Liver (tissue), 9 donors: Measurements from ENCODE around the gene HOXB5. TPM values are rescaled to one million over a fixed set of nuclear protein-coding genes. Genes with fewer than 3 reads are reported as not detected.

ENCODE experiments used
- DNase-seq: peaks from one replicate; pipeline ENCODE4 v3.0.0-alpha.2; 2017; ENCODE audit warnings: low spot score
- H3K27ac ChIP-seq, 2 donors: one replicate each; pipeline ENCODE4 v1.7.0; 2013; ENCODE audit warnings: inconsistent platforms in 2 of 2, low read length in 2 of 2, control low read depth in 1 of 2, low read depth in 1 of 2, mild to moderate bottlenecking in 1 of 2
- H3K27me3 ChIP-seq, 4 donors: one replicate each; pipeline versions ENCODE4 v1.6.1 to v1.7.0; 2013; ENCODE audit warnings: low read length in 3 of 4, inconsistent platforms in 1 of 4, mild to moderate bottlenecking in 1 of 4, moderate library complexity in 1 of 4; ENCODE audit not compliant: control insufficient read depth in 4 of 4, insufficient read depth in 4 of 4
- H3K36me3 ChIP-seq, 4 donors: one replicate each; pipeline versions ENCODE4 v1.6.1 to v1.7.0; 2013; ENCODE audit warnings: low read length in 3 of 4, mild to moderate bottlenecking in 3 of 4, low read depth in 1 of 4, moderate library complexity in 1 of 4; ENCODE audit not compliant: control insufficient read depth in 4 of 4, insufficient read depth in 3 of 4
- H3K4me1 ChIP-seq, 4 donors: one replicate each; pipeline versions ENCODE4 v1.6.1 to v1.7.0; 2013; ENCODE audit warnings: low read length in 3 of 4, mild to moderate bottlenecking in 3 of 4, moderate library complexity in 1 of 4; ENCODE audit not compliant: control insufficient read depth in 4 of 4, insufficient read depth in 4 of 4
- H3K4me3 ChIP-seq, 3 donors: one replicate each; pipeline versions ENCODE4 v1.6.1 to v1.7.0; 2013; ENCODE audit warnings: low read length in 3 of 3, control low read depth in 1 of 3, low read depth in 1 of 3, mild to moderate bottlenecking in 1 of 3
- H3K9ac ChIP-seq, 2 donors: one replicate each; pipeline ENCODE4 v1.7.0; 2013; ENCODE audit warnings: low read length in 2 of 2, mild to moderate bottlenecking in 2 of 2, moderate library complexity in 2 of 2, control low read depth in 1 of 2, low read depth in 1 of 2
- H3K9me3 ChIP-seq, 4 donors: one replicate each; pipeline versions ENCODE4 v1.6.1 to v1.7.0; 2013; ENCODE audit warnings: low read length in 3 of 4; ENCODE audit not compliant: control insufficient read depth in 4 of 4
- ATF3 ChIP-seq: IDR thresholded peaks from 2 replicates; pipeline ENCODE4 v1.6.1; 2016; ENCODE audit warnings: antibody characterized with exemption
- CTCF ChIP-seq: fragments of 150-350 bp; IDR thresholded peaks from 2 replicates; pipeline ENCODE4 v1.5.1; 2017; ENCODE audit warnings: improper control_type of control experiment, low read depth, low read length; ENCODE audit not compliant: missing input control
- EGR1 ChIP-seq, 2 donors: IDR thresholded peaks; 2 replicates each; pipeline ENCODE4 v1.6.1; 2016 to 2018; ENCODE audit warnings: antibody characterized with exemption in 2 of 2, low read depth in 2 of 2
- FOXA1 ChIP-seq: IDR thresholded peaks from 2 replicates; pipeline ENCODE4 v1.6.1; 2016; ENCODE audit warnings: antibody characterized with exemption
- FOXA2 ChIP-seq: IDR thresholded peaks from 2 replicates; pipeline ENCODE4 v1.6.1; 2016; ENCODE audit warnings: antibody characterized with exemption
- HNF4A ChIP-seq, 2 donors: conservative IDR thresholded peaks; 2 replicates each; pipeline ENCODE4 v1.6.1; 2016; ENCODE audit warnings: antibody characterized with exemption in 2 of 2, mild to moderate bottlenecking in 2 of 2
- HNF4G ChIP-seq: IDR thresholded peaks from 2 replicates; pipeline ENCODE4 v1.6.1; 2016; ENCODE audit warnings: antibody characterized with exemption
- JUND ChIP-seq, 2 donors: IDR thresholded peaks; 2 replicates each; pipeline ENCODE4 v1.6.1; 2016; ENCODE audit warnings: antibody characterized with exemption in 2 of 2
- MAX ChIP-seq: IDR thresholded peaks from 2 replicates; pipeline ENCODE4 v1.6.1; 2016; ENCODE audit warnings: antibody characterized with exemption
- NR2F2 ChIP-seq: IDR thresholded peaks from 2 replicates; pipeline ENCODE4 v1.6.1; 2016; ENCODE audit warnings: antibody characterized with exemption
- RAD21 ChIP-seq, 2 donors: IDR thresholded peaks; 2 replicates each; pipeline ENCODE4 v1.6.1; 2016; ENCODE audit warnings: antibody characterized with exemption in 2 of 2, mild to moderate bottlenecking in 2 of 2
- REST ChIP-seq: IDR thresholded peaks from 2 replicates; pipeline ENCODE4 v1.6.1; 2016; ENCODE audit warnings: antibody characterized with exemption, mild to moderate bottlenecking
- RXRA ChIP-seq, 2 donors: IDR thresholded peaks; 2 replicates each; pipeline ENCODE4 v1.6.1; 2017 to 2018; ENCODE audit warnings: antibody characterized with exemption in 2 of 2, mild to moderate bottlenecking in 1 of 2
- SP1 ChIP-seq: IDR thresholded peaks from 2 replicates; pipeline ENCODE4 v1.6.1; 2018; ENCODE audit warnings: antibody characterized with exemption, mild to moderate bottlenecking
- YY1 ChIP-seq: IDR thresholded peaks from 2 replicates; pipeline ENCODE4 v1.6.1; 2016; ENCODE audit warnings: antibody characterized with exemption, mild to moderate bottlenecking
- ZBTB33 ChIP-seq: IDR thresholded peaks from 2 replicates; pipeline ENCODE4 v1.6.1; 2016; ENCODE audit warnings: antibody characterized with exemption
- WGBS: extraction: QIAGEN DNeasy Blood & Tissue Kit; methylation state at CpG from one replicate; pipeline ENCODE4 v1.1.7; 2013; 5-methylcytosine and 5-hydroxymethylcytosine counted together
- polyA plus RNA-seq, 2 donors: library from polyadenylated mRNA; stranded (reverse) in 1 of 2; unstranded in 1 of 2; fragments of 200-250 nt in 1 of 2; fragments of >200 nt in 1 of 2; fragmentation: Nextera tagmentation in 1 of 2; extraction: Ambion mirVana in 1 of 2; gene quantifications; one replicate each; pipeline versions ENCODE4 v1.2.1 to v1.2.3, GENCODE V29; 2013 to 2015
- total RNA-seq, 2 donors: library from RNA; depleted of rRNA; stranded (reverse); fragments of >200 nt; gene quantifications; one replicate each; pipeline ENCODE4 v1.2.3, GENCODE V29; 2014
- donor health status: healthy.
- donor health status: healthy.
- donor health status: healthy.
- donor health status: healthy.
- donor health status: healthy.

Gene HOXB5
- total and polyA plus RNA-seq, 4 donors, result 0.08 to 0.38 (median 0.36) TPM; not detected in 1

- no peak within 1 kb of the TSS for H3K27ac ChIP-seq
- TF ChIP-seq EGR1 (IDR thresholded peaks at IDR 0.05; ENCODE audit: low read depth in 2 of 2) (no peak), ZBTB33 (no peak), FOXA2 (no peak), CTCF (no peak), HNF4A (conservative IDR thresholded peaks at IDR 0.05) (no peak), FOXA1 (no peak), YY1 (no peak)
- H3K4me1 ChIP-seq, result peaks cover 2 to 25% (median 12%) of the 10 kb centered on the region in 4 donors
- H3K27me3 ChIP-seq, result peaks cover 2 to 15% (median 7%) of the 10 kb centered on the region in 4 donors
- WGBS, result 34% methylated on average over 23 of the region's 23 CpGs
- H3K36me3 ChIP-seq, result no peaks in the 10 kb centered on the region
- no peak for DNase-seq
- H3K9ac ChIP-seq, result no peak within 1 kb of the TSS
- no peak within 1 kb of the TSS for H3K4me3 ChIP-seq
- no peaks in the 10 kb centered on the region for H3K9me3 ChIP-seq
These were observed 3.6 kb downstream of the HOXB5 start, which contains the start of gene HOXB3 for GRCh38 chr17:48589831-48590606. HOXB3 (minus strand) TSS chr17:48590241; CDS start chr17:48552474, 37,767 bp downstream.

GRCh38 chr17:48589060-48589830 lies 4.3 kb downstream of the HOXB5 start:
- Histone ChIP-seq H3K9me3 (no peaks in the 10 kb centered on the region), H3K9ac (no peak overlapping the region), H3K27ac (no peak overlapping the region), H3K36me3 (no peaks in the 10 kb centered on the region), H3K27me3 (peaks cover 1 to 15% (median 5%) of the 10 kb centered on the region in 4 donors), H3K4me1 (peaks cover 2 to 27% (median 13%) of the 10 kb centered on the region in 4 donors), H3K4me3 (no peak overlapping the region)
- DNase-seq, result no peak
- 30% methylated on average over 10 of the region's 10 CpGs for WGBS
- no peak for TF ChIP-seq FOXA1
- TF ChIP-seq JUND (IDR thresholded peaks at IDR 0.05), result no peak
- no peak for TF ChIP-seq RAD21 (IDR thresholded peaks at IDR 0.05)
- no peak for TF ChIP-seq REST
- no peak for TF ChIP-seq HNF4G
- TF ChIP-seq RXRA (IDR thresholded peaks at IDR 0.05), result no peak
- TF ChIP-seq MAX, result no peak
- TF ChIP-seq ATF3, result no peak
- no peak for TF ChIP-seq CTCF
- no peak for TF ChIP-seq YY1
- TF ChIP-seq ZBTB33, result no peak
- no peak for TF ChIP-seq FOXA2
- no peak for TF ChIP-seq NR2F2
- no peak for TF ChIP-seq EGR1 (IDR thresholded peaks at IDR 0.05; ENCODE audit: low read depth in 2 of 2)
- no peak for TF ChIP-seq SP1
- TF ChIP-seq HNF4A (conservative IDR thresholded peaks at IDR 0.05), result no peak
